ENCODE results near the gene GPS1.

The GPS1 gene

DNA sequence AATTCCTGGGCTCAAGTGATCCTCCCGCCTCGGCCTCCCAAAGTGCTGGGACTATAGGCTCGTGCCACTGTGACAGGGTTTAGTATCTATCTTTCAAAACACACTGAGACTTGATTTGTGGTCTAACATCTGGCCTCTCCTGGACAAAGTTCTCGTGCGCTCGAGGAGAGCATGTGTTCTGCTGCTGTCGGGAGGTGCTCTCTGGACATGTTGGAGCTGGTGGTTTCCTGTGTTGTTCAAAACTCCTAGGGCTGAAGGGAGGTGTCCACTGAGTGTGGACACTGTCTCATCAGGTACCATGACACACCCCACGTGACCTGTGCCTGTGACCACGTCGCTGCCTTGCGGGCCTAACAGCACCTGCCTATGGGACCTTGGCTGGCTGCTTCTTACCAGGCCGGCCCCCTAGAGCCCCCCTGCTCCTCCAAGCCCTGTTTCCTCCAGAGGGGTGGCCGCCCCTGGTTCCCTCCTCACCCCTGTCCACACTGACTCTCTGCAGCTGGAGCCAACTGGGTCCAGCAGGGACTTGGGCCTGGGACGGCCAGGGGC lies 5.7 kb upstream of the GPS1 start:
- Histone ChIP-seq H3K9me3 (ENCODE audit: control insufficient read depth, insufficient read depth, low read length) (no peaks in the 10 kb centered on the region), H3F3A (ENCODE audit: control insufficient read depth, insufficient read depth) (no peaks in the 10 kb centered on the region), H3K36me3 (ENCODE audit: control insufficient read depth, low read length) (no peaks in the 10 kb centered on the region), H3K79me2 (ENCODE audit: control insufficient read depth, low read length) (peaks cover 1% of the 10 kb centered on the region; the same call in 1 of the 2 replicates), H3K9me2 (replicated peaks; ENCODE audit: control insufficient read depth, low read length) (no peaks in the 10 kb centered on the region), H3K4me1 (ENCODE audit: control insufficient read depth, low read length) (peaks cover 8% of the 10 kb centered on the region), H3K27ac (ENCODE audit: low read depth, low read length) (no peak overlapping the region), H3K27me3 (ENCODE audit: control insufficient read depth, low read length) (no peaks in the 10 kb centered on the region), H3K4me3 (ENCODE audit: low read length) (no peak overlapping the region), H3K4me2 (ENCODE audit: low read length) (no peak overlapping the region), H4K20me1 (ENCODE audit: control insufficient read depth, insufficient read depth, low read depth, low read length) (no peaks in the 10 kb centered on the region)
- TF ChIP-seq, protein P1, sequence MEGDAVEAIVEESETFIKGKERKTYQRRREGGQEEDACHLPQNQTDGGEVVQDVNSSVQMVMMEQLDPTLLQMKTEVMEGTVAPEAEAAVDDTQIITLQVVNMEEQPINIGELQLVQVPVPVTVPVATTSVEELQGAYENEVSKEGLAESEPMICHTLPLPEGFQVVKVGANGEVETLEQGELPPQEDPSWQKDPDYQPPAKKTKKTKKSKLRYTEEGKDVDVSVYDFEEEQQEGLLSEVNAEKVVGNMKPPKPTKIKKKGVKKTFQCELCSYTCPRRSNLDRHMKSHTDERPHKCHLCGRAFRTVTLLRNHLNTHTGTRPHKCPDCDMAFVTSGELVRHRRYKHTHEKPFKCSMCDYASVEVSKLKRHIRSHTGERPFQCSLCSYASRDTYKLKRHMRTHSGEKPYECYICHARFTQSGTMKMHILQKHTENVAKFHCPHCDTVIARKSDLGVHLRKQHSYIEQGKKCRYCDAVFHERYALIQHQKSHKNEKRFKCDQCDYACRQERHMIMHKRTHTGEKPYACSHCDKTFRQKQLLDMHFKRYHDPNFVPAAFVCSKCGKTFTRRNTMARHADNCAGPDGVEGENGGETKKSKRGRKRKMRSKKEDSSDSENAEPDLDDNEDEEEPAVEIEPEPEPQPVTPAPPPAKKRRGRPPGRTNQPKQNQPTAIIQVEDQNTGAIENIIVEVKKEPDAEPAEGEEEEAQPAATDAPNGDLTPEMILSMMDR (IDR thresholded peaks at IDR 0.05; ENCODE audit: low read depth, low read length, poor library complexity, severe bottlenecking) = no peak
- TF ChIP-seq EZH2phosphoT487 (IDR thresholded peaks at IDR 0.05; ENCODE audit: borderline replicate concordance, low read length) = no peak

DNA sequence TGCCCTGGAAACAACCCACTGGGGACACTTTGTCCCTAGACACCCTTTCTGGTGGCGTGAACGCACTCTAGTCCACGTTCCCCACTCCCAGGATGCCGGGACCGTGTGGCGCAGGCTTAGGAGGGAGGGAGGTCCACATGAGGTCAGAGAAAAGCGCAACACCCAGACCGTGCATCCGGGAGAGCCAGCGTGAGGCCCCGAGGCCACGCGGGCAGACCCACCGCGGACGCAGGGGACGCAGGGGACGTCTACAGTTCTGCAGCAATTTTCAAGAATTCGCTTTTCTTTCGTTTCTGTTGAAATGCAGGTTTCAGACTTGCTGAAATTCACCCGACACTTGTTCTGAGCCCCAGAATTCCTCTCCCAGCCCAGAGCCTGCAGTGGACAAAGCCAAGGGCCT lies 4.8 kb upstream of the GPS1 start:
- Histone ChIP-seq H3K36me3 (ENCODE audit: control insufficient read depth, low read length) (no peaks in the 10 kb centered on the region), H3K9me2 (replicated peaks; ENCODE audit: control insufficient read depth, low read length) (no peaks in the 10 kb centered on the region), H3K79me2 (ENCODE audit: control insufficient read depth, low read length) (peaks cover 3% of the 10 kb centered on the region; the same call in 1 of the 2 replicates), H3K4me3 (ENCODE audit: low read length) (no peak overlapping the region), H3F3A (ENCODE audit: control insufficient read depth, insufficient read depth) (no peaks in the 10 kb centered on the region), H3K9me3 (ENCODE audit: control insufficient read depth, insufficient read depth, low read length) (no peaks in the 10 kb centered on the region), H3K4me2 (ENCODE audit: low read length) (no peak overlapping the region), H3K27ac (ENCODE audit: low read depth, low read length) (no peak overlapping the region), H3K4me1 (ENCODE audit: control insufficient read depth, low read length) (peaks cover 9% of the 10 kb centered on the region), H4K20me1 (ENCODE audit: control insufficient read depth, insufficient read depth, low read depth, low read length) (no peaks in the 10 kb centered on the region), H3K27me3 (ENCODE audit: control insufficient read depth, low read length) (no peaks in the 10 kb centered on the region)
- no peak for TF ChIP-seq EZH2phosphoT487 (IDR thresholded peaks at IDR 0.05; ENCODE audit: borderline replicate concordance, low read length)
- TF ChIP-seq, protein P1 (IDR thresholded peaks at IDR 0.05; ENCODE audit: low read depth, low read length, poor library complexity, severe bottlenecking) = no peak

DNA sequence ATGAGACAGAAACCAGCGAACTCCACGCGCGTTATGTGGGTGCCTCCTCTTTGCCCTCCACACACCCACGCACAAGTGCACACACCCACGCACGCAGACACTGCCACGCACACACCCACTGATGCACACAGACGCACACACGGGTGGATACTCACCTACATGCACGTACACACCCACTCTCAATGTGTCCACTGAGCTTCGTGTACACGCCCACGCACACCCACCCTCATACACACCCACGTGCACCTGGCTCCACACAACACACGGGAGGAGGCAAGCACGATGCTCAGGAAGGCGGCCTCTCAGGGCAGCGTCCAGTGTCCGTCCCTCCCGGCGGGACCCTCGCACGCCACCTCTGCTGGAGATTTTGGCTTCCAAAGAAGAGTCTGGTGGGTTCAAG lies 4.3 kb upstream of the GPS1 start:
- no peaks in the 10 kb centered on the region for H3K9me3 ChIP-seq (ENCODE audit: control insufficient read depth, insufficient read depth, low read length)
- H3F3A ChIP-seq (ENCODE audit: control insufficient read depth, insufficient read depth) = no peaks in the 10 kb centered on the region
- H3K36me3 ChIP-seq (ENCODE audit: control insufficient read depth, low read length) = no peaks in the 10 kb centered on the region
- H3K4me3 ChIP-seq (ENCODE audit: low read length) = no peak overlapping the region
- no peak for TF ChIP-seq EZH2phosphoT487 (IDR thresholded peaks at IDR 0.05; ENCODE audit: borderline replicate concordance, low read length)
- TF ChIP-seq, protein P1 (IDR thresholded peaks at IDR 0.05; ENCODE audit: low read depth, low read length, poor library complexity, severe bottlenecking) = no peak
- no peaks in the 10 kb centered on the region for H3K9me2 ChIP-seq (replicated peaks; ENCODE audit: control insufficient read depth, low read length)
- peaks cover 9% of the 10 kb centered on the region for H3K4me1 ChIP-seq (ENCODE audit: control insufficient read depth, low read length)
- H3K27ac ChIP-seq (ENCODE audit: low read depth, low read length) = no peak overlapping the region
- no peaks in the 10 kb centered on the region for H3K27me3 ChIP-seq (ENCODE audit: control insufficient read depth, low read length)
- peaks cover 7% of the 10 kb centered on the region for H3K79me2 ChIP-seq (ENCODE audit: control insufficient read depth, low read length)
- H4K20me1 ChIP-seq (ENCODE audit: control insufficient read depth, insufficient read depth, low read depth, low read length) = no peaks in the 10 kb centered on the region
- no peak overlapping the region for H3K4me2 ChIP-seq (ENCODE audit: low read length)

Data from DOHH2 (cell line).